BJ (cell line): Measurements from ENCODE around the gene AP1G2. TPM values are rescaled to one million over a fixed set of nuclear protein-coding genes. Genes with fewer than 3 reads are reported as not detected.

Experiments used
- CTCF ChIA-PET: fragments of 350-600 bp; formaldehyde crosslinking; extraction: SDS; loops from one replicate; lab custom pipeline; 2021; ENCODE audit warnings: antibody characterized with exemption, inconsistent platforms; lab: Yijun Ruan, JAX
- POLR2A ChIA-PET: fragments of 300-600 bp; sonication (Branson Sonifier 250); formaldehyde crosslinking; extraction: SDS; loops from one replicate; lab custom pipeline; 2021; ENCODE audit warnings: antibody characterized with exemption; lab: Charles Lee
- DNase-seq: peaks from one replicate; pipeline ENCODE4 v3.0.0-alpha.2; 2011; ENCODE audit warnings: low read depth
- H3K27me3 ChIP-seq: 2 replicates; pipeline ENCODE4 v1.6.0; 2011; ENCODE audit warnings: low read length; ENCODE audit not compliant: control insufficient read depth, insufficient read depth
- H3K36me3 ChIP-seq: 2 replicates; pipeline ENCODE4 v1.5.1; 2011; ENCODE audit warnings: low read length; ENCODE audit not compliant: control insufficient read depth, insufficient read depth
- H3K4me3 ChIP-seq: 2 replicates; pipeline ENCODE4 v1.5.1; 2011; ENCODE audit warnings: low read depth, mild to moderate bottlenecking, control low read depth, low read length
- CTCF ChIP-seq: IDR thresholded peaks from 2 replicates; pipeline ENCODE4 v1.5.1; 2011; ENCODE audit warnings: low read depth, mild to moderate bottlenecking, control low read depth, inconsistent platforms, low read length, moderate library complexity; ENCODE audit not compliant: insufficient read depth
- polyA plus RNA-seq: library from polyadenylated mRNA; depleted of rRNA; stranded (reverse); fragments of >200 nt; gene quantifications from 2 replicates; pipeline ENCODE4 v1.2.3, GENCODE V29; 2011

The AP1G2 gene
- polyA plus RNA-seq, 1 experiment: 54.5 TPM

- CTCF ChIA-PET: interaction anchor here (0.6 to 16.8 kb wide), 4 partner anchors 9 to 310 kb away, joined by 3 to 479 read pairs (median 13); partner anchors contain the start of gene NGDN
- no peak for TF ChIP-seq CTCF
- Histone ChIP-seq H3K4me3 (no peak overlapping the region), H3K27me3 (peaks cover 12% of the 10 kb centered on the region), H3K36me3 (no peaks in the 10 kb centered on the region; the same call in 1 of the 2 replicates)
- POLR2A ChIA-PET: interaction anchor here (0.6 kb wide), 1 partner anchor 90 kb away, joined by 3 read pairs; no protein-coding TSS in a partner anchor
- no peak for DNase-seq
Measured at GRCh38 chr14:23569443-23570151, 2.0 kb upstream of the AP1G2 start.

GRCh38 chr14:23568600-23569331 lies 1.2 kb upstream of the AP1G2 start:
- CTCF ChIA-PET: interaction anchor here (0.6 to 16.8 kb wide), 3 partner anchors 11 to 310 kb away, joined by 3 to 479 read pairs (median 7); partner anchors contain the start of gene NGDN
- Histone ChIP-seq H3K36me3 (no peaks in the 10 kb centered on the region; the same call in 1 of the 2 replicates), H3K27me3 (peaks cover 12% of the 10 kb centered on the region), H3K4me3 (no peak overlapping the region)
- POLR2A ChIA-PET: no interaction called here
- 0 out of 2 replicates have a peak, but pooled peaks have one; percentile 29 for TF ChIP-seq CTCF
- DNase-seq: no peak

GRCh38 chr14:23568021-23568599 lies 519 bp upstream of the AP1G2 start:
- H3K4me3 ChIP-seq: peak overlapping the region; percentile 52
- POLR2A ChIA-PET: no interaction called here

GRCh38 chr14:23566778-23567185 lies 809 bp downstream of the AP1G2 start:
- POLR2A ChIA-PET: no interaction called here
- peaks cover 3% of the 10 kb centered on the region for H3K36me3 ChIP-seq
- H3K4me3 ChIP-seq: peak overlapping the region; percentile 52
- TF ChIP-seq CTCF: peak; percentile 37
- CTCF ChIA-PET: interaction anchor here (1.3 to 16.8 kb wide), 4 partner anchors 7 to 344 kb away, joined by 3 to 479 read pairs (median 4); partner anchors contain the start of gene NGDN
- peaks cover 2% of the 10 kb centered on the region for H3K27me3 ChIP-seq
- DNase-seq: no peak

More at GRCh38 chr14:23568021-23568599, 519 bp upstream of the AP1G2 start:
- DNase-seq: no peak
- TF ChIP-seq CTCF: no peak
- peaks cover 7% of the 10 kb centered on the region for H3K27me3 ChIP-seq
- CTCF ChIA-PET: interaction anchor here (1.3 to 16.8 kb wide), 5 partner anchors 8 to 343 kb away, joined by 3 to 479 read pairs (median 5); partner anchors contain the start of gene NGDN
- H3K36me3 ChIP-seq: no peaks in the 10 kb centered on the region; the same call in 1 of the 2 replicates
